ENCODE results near the gene FAM156A.
"Not testable (repeated sequence)": the region's sequence is repeated elsewhere in the genome, so short reads cannot be mapped to it uniquely, and the experiment has no call there.

The FAM156A gene

GRCh38 chrX:52906072-52906471, 52.2 kb downstream of the FAM156A start:
- H3K27me3 ChIP-seq (replicated peaks); in situ Hi-C loops (cut with HindIII; ENCODE audit: low pct_ligation_motif_present, low sequenced_read_pairs): not testable (repeated sequence)

GRCh38 chrX:52905531-52905930, 52.8 kb downstream of the FAM156A start:
- H3K4me3 ChIP-seq (ENCODE audit: low read depth, low read length); DNase-seq; H3K27me3 ChIP-seq (replicated peaks); in situ Hi-C loops (cut with HindIII; ENCODE audit: low pct_ligation_motif_present, low sequenced_read_pairs); H3K27ac ChIP-seq; H3K36me3 ChIP-seq (replicated peaks): not testable (repeated sequence)

More at GRCh38 chrX:52906072-52906471, 52.2 kb downstream of the FAM156A start:
- H3K36me3 ChIP-seq (replicated peaks); DNase-seq; H3K27ac ChIP-seq; H3K4me3 ChIP-seq (ENCODE audit: low read depth, low read length): not testable (repeated sequence)

Measured in brain microvascular endothelial cell (primary cell).